OCI-LY3 (cell line): ENCODE results near the gene ARMH2.

ENCODE experiments used
- CTCF ChIP-seq: fragments of 200-600, 300-600 bp; sonication (generic); IDR thresholded peaks from 2 replicates; pipeline ENCODE4 v1.5.1; 2014; ENCODE audit warnings: antibody characterized with exemption, low read length, low read depth
- EZH2phosphoT487 ChIP-seq: fragments of 200-600 bp; shearing (Covaris generic); IDR thresholded peaks from 2 replicates; pipeline ENCODE4 v1.6.1; 2018; ENCODE audit warnings: antibody characterized with exemption, mixed run types, low read depth

GRCh38 chr6:24778878-24779277 is 19.8 kb downstream of the ARMH2 start:
- TF ChIP-seq CTCF, result no peak
- no peak for TF ChIP-seq EZH2phosphoT487
